ENCODE data around the gene CCDC150.
"Not testable (repeated sequence)": the region's sequence is repeated elsewhere in the genome, so short reads cannot be mapped to it uniquely, and the experiment has no call there.

The CCDC150 gene

DNA sequence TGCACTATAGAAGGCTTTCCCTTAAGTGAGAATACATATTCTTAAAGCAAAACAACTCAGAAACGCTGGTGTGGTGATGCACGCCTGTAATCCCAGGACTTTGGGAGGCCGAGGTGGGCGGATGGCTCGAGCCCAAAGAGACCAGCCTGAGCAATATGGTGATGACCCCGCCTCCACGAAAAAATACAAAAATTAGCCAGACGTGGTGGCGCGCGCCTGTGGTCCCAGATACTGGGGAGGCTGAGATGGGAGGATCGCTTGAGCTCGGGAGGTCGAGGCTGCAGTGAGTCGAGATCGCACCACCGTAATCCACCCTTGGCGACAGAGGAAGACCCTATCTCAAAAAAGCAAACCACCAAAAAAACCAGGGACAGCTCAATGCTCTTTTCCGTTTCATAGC, 750 bp upstream of the CCDC150 start:
- DNase-seq: no peak

DNA sequence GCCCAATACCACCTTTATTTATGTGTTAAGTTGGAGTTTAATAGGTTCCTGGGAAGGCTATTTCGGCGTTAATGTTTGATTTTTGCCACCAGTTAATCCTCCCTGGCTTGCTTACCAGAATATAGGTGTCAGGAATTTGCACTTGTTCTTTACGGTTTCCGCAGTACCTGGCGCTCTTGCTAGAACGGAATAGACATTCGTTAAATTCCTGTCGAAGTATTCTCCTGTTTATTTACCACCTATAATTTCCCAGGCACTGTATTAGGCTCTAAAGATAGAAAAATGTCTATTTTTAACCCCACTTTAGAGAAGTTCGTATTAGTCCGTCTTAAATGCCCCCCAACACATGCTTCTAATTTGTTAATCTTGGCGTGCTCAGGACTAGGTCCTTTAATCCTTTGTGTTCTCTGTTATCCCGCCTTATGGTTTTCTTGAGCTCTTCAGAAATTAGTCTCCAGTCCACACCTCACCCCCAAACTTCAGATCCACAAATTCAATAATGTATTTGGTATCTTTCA, 575 bp downstream of the CCDC150 start:
- no peak for DNase-seq

DNA sequence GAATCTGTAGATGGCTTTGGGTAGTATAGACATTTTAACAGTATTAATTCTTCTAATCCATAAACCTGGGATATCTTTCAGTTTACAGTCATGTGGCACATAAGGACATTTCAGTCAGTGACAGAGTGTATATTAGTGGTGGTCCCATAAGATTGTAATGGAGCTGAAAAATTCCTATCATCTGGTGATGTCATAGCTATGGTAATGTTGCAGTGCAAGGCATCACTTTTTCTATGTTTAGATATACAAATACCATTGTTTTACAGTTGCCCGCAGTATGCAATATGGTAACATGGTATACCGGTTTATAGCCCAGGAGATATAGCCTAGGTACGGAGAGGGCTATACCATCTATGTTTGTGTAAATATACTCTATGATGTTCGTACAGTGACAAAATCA, 9.7 kb downstream of the CCDC150 start:
- DNase-seq: no peak

DNA sequence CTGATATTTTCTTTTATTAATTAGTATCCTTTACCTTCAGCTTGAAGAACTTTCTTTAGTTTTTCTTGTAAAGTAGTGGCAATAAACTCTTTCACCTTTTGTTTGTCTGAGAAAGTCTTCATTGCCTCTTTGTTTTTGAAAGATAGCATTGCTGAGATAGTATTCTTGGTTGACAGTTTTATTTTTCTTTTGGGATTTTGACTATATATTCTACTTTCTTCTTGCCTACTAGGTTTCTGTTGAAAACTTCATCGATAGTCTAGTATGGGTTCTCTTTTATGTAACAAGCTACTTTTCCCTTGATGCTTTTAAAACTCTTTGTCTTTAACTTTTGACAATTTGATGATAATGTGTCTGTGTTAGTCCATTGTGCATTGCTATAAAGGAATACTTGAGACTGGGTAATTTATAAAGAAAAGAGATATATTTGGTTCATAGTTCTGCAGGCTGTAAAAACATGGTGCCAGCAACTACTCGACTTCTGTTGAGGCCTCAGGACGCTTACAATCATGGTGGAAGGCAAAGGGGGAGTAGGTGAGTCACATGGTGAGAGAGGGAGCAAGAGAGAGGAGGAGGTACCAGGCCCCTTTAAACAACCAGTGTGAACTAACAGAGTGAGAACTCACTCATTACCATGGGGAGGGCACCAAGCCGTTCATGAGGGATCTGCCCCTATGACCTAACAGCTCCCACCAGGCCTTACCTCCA, 12.0 kb downstream of the CCDC150 start:
- no peak for DNase-seq

DNA sequence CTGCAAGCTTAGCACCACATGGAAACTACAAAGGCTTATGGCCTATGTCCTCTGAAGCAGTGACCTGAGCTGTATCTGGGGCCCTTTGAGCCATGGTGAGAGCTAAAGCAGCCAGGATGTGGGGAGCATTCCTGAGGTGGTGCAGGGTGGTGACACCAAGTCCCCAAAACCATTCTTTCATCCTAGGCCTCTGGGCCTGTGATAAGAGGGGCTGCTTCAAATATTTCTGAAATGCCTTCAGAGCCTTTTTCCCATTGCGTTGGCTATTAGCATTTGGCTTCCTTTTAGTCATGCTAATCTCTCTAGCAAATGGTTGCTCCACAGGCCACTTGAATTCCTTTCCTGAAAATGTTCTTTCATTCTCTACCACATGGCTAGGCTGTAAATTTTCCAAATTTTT, 13.4 kb downstream of the CCDC150 start:
- DNase-seq: no peak

DNA sequence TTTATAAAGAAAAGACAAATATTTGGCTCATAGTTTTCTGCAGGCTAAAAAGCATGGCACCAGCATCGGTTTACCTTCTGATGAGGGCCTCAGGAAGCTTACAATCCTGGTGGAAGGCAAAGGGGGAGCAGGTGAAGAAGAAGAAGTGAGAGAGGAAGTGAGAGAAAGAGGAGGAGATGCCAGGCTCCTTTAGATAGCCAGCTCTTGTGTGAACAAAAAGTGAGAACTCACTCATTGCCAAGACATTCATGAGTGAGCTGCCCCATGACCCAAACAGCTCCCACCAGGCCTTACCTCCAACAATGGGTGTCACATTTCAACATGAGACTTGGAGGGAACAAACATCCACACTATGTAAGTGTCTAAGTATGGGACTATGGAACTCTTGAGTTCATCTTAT, 14.3 kb downstream of the CCDC150 start:
- DNase-seq: no peak

DNA sequence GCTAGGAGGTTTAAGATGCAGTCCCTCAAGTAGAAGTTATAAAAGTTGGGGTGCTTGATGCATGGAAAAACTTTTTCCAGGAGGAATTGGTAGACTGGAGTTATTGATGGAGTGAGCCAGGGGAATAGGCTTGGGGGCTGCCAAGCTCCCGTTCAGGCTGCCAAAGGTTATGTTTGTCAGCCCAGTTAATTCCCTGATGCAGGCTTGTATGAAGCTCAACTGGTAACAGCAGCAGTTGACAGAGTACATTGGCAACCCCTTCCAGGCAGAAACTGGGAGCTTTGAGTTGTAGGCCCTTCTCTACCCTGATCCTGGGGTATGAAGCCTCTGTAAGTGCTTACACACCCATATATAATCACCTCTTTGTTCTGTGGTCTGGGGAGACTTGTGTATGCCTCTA, 16.2 kb downstream of the CCDC150 start:
- no peak for DNase-seq

DNA sequence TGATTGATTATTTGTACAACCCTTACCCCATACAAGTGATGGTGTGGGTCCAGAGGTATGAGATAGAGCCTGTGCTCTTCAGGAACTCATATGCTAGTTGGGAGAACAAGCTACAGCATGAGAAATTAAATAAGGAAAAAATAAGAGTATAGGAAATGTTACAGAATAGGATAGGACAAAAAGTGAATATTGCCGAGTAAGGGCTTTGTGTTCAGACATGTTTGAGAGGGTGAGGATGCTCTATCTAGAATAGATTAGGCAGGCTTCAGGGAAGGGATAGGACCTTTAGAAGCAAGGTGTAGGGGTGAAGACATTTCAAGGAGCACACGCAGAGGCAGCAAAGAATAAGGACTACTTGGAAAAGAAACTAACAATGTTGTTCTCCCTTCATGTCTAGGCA, 17.8 kb downstream of the CCDC150 start:
- no peak for DNase-seq

DNA sequence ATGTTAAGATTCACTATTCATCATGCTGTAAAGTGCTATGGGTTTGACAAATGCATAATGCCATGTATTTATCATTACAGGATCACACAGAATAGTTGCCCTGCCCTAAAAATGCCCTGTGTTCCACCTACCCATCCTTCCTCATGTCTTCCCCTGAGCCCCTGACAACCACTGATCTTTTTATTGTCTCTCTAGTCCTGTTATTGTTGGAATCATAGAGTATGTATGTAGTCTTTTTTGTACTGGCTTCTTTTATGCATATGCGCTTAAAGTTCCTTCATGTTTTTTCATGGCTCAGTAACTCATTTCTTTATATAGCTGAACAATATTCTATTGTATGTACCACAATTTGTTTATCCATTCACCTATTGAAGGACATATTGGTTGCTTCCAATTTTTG, 20.3 kb downstream of the CCDC150 start:
- DNase-seq: no peak

DNA sequence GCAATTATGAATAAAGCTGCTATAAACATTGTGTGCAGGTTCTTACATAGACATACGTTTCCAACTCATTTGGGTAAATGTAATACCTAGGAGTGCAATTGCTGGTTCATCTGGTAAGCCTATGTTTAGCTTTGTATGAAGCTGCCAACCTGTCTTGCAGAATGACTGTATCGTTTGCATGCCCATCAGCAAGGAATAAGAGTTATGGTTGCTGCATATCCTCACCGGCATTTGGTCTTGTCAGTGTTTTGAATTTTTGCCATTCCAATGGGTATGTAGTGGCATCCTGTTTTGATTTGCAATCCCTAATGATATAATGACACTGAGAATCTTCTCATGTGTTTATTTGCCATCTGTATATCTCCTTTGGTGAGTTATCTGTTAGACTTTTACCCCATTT, 20.7 kb downstream of the CCDC150 start:
- DNase-seq: no peak

DNA sequence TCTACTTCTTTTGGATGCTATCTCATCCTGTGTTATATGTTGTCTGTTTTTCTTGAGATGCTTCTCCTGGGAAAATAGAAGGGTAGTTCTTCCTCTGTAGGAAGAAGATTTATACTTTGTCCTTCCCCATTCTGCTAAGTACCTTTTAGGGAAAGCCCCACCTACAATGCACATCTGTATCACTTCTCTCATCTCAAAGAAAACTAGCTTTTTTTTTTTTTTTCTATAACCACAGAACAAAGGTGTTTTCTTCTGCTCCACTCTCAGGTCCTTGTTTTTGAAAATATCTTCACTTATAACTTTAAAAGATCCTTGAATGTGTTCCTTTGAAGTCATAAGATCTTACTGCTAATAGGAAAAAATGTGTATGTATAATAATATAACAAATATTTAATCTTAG, 30.8 kb downstream of the CCDC150 start:
- DNase-seq: no peak

DNA sequence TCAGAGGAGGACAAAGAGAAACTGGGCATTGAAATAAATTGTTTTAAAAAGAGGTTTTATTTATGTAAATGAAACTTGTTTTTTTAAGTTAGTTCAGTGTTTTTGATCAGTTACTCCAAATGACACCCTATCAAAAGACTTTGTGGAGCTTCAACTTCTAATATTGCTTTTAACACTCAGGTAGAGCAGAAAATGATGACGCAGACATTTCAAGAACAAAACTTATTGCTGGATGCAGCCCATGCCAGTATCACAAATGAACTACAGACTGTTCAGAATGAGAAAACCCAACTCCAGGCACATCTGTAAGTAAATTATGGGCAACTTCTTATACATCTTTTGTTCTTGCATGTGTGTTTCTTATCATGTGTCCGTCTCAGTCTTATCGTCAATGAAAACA, 36.4 kb downstream of the CCDC150 start:
- DNase-seq: no peak

DNA sequence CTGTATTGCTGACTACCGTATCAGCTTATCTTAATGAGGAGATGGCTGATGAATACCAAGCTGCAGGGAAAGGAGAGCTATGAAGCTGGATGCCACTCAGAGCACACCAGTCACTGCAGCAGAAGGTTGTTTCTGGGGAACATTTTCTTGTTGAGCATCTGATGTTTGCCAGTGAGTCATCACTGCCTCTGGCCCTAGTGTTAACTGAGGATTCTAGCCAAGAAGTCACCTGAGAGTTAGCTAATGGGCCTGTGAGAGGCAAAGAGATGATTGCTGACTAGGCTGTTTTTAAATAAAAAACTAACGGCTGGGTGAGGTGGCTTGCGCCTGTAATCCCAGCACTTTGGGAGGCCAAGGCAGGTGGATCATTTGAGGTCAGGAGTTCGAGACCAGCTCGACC, 37.9 kb downstream of the CCDC150 start:
- no peak for DNase-seq

DNA sequence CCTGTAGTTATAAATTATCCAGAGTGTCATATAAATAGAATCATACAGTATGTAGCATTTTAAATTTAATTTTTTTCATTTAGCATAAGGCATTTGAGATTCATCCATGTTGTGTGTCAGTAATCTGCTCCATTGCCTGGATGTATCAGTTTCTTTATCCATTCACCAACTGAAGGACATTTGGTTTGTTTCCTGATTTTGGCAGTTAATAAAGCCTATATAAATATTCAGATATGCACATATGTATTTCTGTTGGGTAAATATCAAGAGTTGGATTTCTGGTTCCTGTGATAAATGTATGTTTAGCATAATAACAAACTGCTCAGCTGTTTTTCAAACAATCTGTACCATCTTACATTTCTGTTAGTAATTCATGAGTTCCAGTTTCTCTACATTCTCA, 39.9 kb downstream of the CCDC150 start:
- DNase-seq: no peak

DNA sequence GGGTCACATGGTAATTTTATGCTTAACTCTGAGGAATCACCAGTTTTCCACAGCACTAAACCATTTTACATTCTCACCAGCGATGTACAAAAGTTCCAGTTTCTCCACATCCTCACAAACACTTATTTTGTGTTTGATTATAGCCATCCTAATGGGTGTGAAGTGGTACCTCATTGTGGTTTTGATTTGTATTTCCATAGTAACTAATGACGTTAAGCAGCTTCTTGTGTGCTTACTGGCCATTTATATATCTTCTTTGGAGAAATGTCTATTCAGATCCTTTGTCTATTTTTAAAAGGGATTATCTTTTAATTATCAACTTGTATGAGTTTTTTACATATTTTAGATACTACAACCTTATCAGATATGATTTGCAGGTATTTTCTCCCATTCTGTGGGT, 42.0 kb downstream of the CCDC150 start:
- DNase-seq: no peak

DNA sequence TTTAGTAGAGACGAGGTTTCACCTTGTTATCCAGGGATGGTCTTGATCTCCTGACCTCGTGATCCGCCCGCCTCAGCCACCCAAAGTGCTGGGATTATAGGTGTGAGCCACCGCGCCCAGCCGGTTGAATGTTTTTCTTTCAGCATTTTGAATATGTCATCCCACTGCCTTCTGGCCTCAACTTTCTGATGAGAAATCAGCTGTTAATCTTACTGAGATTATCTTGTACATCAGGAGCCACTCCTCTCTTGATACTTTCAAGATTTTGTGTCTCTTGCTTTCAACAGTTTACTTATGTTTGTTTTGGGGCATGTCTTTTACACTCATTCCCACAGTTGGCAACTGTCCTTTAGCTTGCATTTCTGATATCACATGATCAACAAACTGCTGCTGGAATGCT, 46.3 kb downstream of the CCDC150 start:
- no peak for DNase-seq

DNA sequence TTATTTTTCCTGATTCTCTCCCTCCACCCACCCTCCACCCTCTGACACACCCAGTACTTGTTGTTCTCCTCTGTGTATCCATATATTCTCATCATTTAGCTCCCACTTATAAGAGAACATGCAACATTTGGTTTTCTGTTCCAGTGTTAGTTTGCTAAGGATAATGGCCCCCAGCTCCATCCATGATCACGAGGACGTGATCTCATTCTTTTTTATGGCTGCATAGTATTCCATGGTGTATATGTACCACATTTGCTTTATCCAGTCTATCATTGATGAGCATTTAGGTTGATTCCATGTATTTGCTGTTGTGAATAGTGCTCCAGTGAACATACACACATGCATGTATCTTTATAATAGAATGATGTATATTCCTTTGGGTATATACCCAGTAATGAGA, 47.2 kb downstream of the CCDC150 start:
- DNase-seq: not testable (repeated sequence)

DNA sequence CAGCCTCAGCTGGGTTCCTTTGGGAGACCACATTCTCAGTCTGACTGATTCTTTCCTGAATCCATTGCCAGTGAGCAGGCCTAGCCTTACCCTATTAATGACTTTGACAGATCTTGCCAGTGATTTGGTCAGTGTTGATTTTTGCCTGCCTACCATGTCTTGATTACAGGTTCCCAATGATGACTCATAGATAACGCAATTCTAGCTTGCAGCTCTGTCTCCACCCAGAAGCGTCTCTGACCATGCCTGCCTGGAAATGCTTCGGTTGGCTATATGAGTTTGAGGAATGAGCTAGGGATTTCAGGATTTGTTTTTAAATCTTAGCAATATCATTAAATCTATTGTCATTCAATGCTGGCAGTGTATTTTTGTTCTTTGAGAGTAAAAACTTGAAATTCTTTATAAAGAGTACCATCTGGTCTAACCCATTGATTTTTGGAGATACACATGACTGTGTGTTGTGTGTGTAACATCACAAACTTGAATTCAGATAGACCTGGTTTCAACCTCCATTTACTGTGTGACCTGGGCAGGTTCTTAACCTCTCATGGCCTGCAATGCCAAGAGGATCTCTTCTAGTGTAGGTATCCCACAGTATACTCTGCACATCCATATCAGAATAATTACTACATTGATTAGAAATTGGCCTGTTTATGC, 57.0 kb downstream of the CCDC150 start:
- no peak for DNase-seq

DNA sequence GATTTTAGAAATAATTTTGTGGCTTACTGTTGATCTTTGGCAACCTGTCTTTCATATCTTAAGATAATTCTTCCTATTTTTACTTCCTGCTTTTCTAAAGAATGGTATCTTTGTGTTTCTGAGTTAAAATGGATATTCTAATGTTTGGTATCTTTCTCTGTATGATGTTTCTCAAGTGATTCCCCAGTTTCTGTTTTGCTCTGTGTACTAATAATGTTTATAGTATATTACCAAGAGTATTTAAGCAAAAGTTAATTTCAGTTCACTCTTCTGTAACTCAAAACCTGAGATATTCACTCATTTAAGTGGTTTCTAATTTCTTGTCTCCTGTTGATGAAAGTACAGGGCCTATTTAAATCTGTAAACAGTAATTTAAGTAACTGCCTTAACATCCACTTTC, 58.3 kb downstream of the CCDC150 start:
- DNase-seq: no peak

DNA sequence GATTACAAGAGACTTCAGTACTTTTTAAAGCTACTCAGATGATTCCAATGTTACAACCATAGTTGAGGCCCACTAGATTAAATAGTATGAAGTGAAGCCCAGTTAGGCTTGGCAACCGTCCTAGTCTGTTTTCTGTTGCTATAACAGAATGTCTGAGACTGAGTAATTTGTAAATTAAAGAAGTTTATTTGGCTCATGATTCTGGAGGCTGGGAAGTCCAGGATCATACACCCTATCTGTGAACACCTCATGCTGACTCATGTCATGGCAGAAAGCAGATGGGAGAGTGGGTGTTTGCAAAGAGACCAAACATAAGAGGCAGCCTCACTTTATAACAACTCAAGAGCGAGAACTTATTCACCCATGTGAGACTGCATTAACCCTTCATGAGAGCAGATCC, 63.1 kb downstream of the CCDC150 start:
- DNase-seq: no peak

DNA sequence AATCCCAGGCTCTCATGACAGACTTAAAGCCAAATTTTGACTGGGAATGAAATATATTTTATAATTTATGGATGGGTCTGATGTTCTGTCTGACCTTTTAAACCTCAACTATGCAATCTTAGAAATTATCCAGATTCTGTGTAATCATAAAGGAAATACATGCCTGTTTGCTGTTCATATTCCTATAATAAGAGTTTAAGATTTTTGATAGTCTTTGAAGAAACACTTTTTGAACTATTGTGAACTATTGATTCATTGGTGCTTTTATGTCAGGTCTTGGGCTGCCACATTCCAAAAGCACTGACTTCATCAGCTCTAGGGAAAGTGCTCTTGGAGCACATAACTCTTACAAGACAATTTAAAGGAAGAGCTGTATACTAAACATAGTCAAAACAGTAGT, 64.2 kb downstream of the CCDC150 start:
- no peak for DNase-seq

DNA sequence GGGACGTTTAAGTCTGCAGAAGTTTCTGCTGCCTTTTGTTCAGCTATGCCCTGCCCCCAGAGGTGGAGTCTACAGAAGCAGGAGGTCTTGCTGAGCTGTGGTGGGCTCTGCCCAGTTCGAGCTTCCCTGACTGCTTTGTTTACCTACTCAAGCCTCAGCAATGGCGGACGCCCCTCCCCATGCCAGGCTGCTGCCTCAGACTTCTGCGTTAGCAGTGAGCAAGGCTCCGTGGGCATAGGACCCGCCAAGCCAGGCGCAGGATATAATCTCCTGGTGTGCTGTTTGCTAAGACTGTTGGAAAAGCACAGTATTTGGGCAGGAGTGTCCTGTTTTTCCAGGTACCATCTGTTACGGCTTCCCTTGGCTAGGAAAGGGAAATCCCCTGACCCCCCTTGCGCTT, 70.5 kb downstream of the CCDC150 start:
- not testable (repeated sequence) for DNase-seq

DNA sequence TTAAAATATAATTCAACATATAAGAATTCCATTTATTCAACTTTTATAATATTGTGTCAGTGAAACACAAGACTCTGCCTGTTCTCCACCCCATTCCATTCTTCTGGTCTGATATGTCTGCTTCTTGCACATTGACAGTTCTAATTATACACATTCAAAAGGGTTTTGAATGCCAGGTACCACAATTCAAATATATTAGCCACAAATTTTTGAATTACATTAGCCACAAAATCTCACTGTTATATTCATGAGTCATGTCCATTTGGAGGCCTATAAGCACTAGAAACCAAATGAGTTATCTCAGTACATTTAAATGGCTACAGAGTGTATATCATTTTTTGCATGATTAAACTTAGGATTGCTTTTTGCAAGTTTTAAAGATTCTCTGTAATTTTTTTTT, 72.1 kb downstream of the CCDC150 start:
- DNase-seq: no peak

DNA sequence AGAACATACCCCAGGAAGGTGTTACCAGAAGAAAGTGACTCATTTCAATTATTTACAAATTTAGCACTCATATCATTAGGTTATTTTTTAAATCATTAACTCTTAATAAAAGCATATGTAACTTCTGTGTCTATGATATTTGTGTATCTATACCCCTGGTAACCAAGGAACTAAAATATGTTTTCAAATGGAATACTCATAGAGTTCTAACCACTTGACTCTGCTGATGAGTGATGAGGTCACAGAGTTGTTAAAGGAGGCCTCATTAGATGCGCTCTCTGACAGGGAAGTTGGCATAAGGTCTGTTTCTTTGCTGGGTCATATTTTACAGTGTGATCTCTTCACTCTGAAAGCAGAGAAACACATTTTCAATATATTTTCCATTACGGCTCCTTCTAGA, 73.4 kb downstream of the CCDC150 start:
- no peak for DNase-seq

Measured in NCI-H1092 (cell line).